Measurements from ENCODE around the gene EMILIN3.

EMILIN3 gene

DNA sequence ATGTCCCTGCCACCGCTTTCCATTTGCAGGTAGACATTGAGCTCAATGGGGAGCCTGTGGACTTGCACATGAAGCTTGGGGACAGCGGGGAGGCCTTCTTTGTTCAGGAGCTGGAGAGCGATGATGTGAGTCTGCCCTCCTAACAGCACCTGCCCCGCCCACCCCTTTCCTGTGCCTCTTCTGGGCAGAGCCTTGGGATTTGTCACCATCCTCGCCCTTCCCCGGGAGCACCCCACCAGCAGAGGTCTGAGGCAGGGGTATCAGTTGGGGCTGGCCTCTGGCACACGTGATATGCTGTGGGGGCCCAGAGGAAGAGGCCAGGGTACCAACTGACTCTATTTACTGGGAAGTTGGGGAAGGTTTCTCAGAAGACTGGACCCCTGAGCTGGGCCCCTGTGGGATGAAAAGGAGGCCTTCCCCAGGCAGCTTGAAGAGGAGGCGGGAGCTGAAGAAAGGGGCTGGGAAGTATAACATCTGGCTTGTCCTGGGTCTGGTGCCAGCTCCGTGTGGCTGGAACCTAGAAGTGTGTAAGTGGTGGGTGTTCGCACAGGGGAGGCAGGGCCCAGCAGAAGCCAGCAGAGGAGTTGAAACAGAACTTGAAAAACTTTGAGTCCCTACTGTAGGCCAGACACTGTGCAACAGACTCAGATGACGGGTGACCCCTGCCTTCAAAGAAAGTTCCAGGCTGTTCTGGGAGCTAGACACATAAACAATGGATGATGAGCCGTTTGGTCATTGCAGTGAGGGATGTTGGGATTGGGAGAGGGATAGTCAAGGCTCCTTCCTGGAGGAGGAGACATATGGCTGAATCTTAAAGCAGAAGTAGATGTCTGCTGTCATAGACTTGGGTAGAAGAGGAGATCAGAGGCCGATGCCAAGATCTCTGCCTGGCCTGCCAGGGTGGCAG, 18.8 kb downstream of the EMILIN3 start:
- DNase-seq (ENCODE audit: low read depth): no peak

DNA sequence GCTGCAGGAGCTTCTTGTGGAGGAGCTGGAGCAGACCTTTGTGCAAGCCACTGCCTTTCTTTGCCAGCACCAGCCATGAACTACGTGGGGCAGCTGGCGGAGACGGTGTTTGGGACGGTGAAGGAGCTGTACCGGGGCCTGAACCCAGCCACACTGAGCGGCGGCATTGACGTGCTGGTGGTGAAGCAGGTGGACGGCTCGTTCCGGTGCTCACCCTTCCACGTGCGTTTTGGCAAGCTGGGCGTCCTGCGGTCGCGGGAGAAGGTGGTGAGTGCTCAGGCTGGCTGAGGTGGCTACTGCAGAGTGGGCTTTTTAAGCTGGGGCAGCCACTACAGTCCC, 20.9 kb downstream of the EMILIN3 start:
- no peak for DNase-seq (ENCODE audit: low read depth)

DNA sequence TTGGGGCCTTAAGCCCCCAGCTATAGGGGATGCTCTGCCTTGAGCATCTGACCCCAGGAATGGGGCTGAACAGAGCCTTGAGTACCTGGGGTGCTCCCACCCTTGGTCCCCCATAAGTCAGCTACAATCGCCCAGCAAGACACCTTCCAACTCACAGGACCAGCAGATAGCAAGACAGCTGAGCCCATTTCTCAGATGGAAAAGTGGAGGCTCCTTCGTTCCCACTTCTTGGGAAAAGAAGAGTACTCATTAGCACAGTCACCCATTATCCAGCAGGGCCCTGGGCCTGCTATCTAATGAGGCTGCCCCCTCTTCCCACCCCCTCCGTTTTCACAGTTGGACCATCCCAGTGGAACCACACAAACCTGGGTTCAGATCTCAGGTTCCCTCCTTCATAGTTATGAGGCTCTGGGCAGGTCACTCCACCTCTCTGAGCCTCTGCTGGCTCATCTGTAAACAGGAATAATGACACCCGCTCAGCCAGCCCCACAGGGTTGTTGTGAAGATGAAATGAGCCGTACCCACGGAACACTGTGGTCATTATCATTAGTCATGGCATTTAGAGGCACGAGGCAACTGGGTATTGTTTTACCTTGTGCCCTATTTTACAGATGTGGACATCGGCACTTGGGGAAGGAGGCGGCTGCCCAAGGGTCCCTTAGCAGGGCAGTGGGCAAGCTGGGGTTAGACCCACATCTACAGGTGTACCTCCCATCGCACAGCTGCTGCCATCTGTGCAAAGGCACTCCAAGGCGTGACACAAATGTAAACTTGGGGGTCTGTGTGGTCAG, 21.5 kb downstream of the EMILIN3 start:
- no peak for DNase-seq (ENCODE audit: low read depth)

DNA sequence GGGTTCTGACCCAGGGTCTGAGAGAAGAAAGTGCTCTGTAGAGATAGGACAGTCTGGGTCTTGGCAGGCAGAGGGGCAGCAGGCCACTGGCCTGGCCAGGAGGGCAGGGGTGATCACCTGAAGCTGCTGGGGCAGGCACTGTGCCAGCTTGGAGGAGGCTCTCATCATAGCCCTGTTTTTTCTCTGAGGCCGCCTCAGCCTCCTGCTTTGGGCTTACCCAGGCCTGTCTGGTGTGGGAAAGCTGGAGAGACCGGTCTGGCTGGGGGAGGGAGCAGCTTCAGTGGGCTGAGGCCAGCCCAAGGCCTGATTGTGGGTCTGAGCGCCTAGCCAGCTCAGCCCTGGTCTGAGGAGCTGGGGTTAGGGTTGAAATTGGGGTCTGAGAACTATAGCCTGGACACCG, 22.1 kb downstream of the EMILIN3 start:
- no peak for DNase-seq (ENCODE audit: low read depth)

DNA sequence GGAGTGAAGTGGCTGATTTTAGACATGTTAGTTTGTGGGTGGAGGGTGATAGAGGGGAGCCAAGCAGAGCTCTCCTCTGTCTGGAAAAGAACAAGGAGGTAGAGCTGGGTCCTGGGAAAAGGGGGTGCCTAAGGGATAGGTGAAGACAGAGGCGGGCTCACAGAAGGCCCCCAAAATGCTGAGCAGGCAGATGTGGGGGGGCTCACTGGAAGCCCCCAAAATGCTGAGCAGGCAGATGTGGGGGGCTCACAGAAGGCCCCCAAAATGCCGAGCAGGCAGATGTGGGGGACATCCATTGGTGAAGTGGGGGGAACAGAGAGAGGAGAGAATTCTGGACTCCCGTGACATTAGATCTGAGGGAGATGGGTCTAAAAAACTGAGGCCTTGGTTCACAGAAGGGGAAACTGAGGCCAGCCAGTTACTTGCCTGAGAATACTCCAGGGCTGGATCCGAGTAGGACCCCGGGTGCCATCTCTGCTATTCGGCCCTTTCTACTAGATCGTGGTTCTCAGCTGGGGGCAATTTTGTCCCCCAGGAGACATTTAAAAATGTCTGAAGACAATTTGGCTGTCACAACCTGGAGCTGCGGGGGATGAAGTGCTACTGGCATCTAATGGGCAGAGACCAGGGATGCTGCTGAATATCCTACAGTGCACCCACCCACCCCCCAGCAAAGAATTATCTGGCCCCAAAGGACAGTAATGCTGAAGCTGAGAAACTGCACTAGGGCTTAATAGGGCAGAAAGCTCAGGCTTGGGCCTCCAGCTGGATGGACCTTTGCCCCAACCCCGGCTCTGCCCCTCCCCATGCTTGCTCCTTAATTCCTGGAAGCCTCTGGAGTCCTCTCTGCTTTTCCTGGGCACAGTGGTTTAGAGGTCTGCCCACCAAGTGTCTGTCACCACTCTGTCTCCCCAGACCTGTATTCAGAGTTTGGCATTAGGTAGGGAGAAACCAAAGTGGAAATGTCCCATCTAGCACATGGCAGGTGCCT, 23.8 kb downstream of the EMILIN3 start:
- DNase-seq (ENCODE audit: low read depth): no peak

DNA sequence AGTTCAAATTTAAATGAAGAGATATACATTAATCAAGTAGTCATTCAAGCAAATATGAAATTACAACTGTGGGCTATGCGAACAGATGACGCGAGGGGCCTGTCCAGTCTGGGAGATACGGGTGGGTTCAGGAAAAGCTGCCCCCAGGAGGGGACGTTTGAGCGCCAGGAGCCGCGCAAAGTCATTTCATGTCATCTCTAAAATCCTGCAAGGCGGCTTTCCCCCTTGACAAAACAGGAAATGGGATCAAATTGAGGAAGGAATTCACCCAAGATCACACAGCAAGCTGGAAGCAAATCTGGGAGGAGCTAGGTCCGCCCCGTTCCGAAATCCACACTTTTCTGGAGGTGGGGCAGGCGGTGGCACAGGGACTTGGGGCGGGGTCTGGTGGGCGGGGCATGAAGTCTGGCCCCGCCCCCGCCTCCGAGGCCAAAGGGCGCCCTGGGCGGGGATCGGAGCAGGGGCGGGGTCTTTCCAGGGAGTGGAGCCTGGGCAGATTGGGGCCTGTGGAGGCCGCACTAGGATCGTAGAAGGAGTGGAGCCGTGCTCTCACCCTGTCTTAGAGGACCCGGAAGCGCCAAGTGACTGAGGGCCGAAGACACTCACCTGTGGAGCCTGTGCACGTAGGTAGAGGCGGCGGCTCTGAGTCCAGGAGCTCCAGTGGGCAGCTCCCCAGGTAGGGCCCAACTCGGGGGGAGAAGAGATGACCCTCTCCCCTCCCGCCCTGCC, 26.1 kb downstream of the EMILIN3 start, which contains the start of gene LPIN3:
Gene LPIN3 (plus strand): TSS at position 495 of the 729 bp plus-strand sequence. CDS start 4,983 bp downstream, outside the sequence.
- peak; percentile 84 for DNase-seq (ENCODE audit: low read depth)

DNA sequence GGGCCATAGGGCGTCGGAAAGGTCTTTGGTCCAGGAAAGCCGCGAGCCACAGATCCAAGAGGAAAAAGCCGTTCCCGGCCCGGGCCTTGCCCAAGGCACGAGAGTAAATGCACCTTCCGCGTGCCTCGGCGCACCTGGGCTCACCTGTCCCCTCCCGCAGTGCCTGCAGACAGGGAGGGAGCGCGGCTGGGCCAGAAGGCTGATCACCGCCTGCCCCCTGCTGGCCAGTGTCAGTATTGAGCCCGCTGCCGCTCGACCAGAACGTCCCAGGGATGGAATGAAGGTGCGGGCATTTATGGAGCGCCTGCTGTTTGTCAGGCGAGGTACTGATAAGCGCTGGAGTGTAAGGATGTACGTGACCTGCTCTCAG, 26.7 kb downstream of the EMILIN3 start:
- peak; percentile 29 for DNase-seq (ENCODE audit: low read depth)

DNA sequence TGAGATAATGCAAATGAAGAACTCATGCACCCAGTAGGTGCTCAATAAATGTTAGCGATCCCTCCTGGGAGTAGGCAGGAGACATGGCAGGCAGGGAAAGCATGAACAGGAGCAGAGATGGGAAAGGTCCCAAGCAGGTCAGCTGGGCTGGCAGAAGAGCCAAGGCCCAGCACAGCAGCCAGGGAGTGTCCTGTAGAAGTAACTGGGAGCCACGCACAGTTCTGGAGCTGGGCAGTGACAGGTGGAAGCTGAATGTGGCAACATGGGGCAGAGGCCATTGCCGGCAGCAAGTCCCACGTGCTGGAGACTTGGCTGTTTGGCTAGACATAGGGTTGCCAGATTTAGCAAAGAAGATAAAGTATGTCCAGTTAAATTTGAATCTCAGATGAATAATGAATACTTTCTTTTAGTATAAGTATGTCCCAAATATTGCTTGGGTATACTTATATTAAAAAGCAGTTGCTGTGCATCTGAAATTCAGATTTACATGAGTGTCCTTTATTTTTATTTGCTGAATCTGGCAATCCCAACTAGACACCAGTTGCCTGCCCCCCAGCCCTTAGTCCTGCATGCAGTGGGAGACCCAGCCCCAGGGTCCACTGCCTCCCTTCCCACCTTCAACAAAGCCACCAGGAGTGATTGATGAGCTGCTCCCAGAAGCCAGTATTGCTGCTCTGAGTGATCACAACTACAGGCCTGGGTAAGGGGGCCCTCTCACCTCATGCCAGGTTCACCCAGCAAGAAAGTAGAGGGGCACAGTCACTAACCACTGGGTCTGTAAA, 29.7 kb downstream of the EMILIN3 start:
- no peak for DNase-seq (ENCODE audit: low read depth)

DNA sequence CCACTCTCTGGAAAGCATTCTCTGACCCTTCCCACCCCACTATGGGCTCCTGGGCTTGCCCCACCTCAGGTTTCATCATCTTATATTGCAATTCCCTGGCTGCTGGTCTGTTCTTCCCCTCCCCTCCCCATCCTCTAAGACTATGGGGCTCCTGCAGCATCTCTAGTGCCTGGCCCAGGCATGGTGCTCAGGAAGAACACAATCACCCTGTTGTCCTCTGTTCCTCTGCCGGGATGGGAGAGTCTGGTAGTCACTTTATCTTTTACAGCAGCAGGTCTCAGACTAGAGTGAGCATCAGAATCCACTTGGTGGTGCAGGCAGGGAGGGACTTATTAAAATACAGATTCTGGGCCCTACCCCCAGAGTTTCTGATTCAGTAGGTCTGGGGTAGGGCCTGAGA, 31.0 kb downstream of the EMILIN3 start:
- DNase-seq (ENCODE audit: low read depth): no peak

DNA sequence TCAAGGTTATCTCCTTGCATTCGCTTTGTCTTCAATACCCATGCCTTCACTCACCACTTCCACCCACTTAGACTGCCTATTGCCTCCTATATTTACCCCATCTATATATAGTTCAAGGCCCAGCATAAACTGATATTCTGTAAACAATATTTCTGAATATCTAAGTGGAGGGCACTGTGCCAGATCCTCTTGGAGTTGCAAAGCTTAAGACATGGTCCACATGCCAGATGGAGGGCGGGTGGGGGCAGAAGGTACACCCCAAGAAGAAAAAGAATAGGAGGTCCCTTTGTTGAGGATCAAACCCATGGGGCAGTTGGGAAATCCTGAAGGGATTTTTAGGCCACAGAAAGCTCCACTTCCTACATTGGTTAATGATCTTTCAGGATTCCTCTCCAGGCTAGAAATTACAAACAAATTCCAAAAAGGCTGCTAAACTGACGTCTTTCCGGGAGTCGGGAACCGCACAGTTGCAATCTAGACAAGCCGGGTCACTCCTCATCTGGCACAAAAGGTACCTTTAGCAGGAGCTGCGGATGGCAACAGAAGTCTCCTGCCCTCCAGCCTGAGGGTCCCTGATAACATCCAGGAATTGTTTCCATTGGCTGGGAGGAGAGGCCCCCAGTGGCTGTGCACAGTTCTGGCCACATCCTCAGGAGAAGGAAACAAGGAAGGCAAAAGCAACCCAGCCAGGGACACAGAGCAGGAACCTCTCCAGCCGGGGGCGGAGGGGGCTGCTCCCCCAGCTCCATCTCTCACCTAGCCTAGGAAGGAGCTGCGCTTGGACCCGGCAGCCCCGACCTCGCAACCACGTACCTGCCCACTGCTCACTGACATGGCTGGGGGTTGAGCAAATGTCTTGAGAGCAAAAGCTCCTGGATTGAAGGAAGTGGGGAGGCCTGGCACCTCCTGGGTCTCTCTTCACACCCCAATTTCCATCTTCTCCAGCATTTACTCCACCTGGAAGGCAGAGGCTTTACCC, 31.9 kb downstream of the EMILIN3 start:
- no peak for DNase-seq (ENCODE audit: low read depth)

DNA sequence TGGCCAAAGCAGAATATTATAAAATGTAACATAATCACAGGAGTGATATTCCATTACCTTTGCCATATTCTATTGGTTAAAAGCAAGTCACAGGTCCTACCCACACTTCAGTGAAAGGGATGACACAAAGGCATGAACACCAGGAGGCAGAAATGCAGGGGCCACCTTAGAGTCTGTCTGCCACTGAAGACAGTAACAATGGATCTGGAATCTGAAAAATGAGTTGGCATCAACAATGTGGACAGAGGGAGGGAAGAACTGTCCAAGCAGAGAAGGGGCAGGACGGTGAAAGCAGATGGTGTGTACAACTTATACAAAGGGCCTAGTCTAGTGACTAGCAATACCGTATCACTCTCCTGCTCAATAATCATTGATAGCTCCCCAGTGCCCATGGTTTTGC, 32.6 kb downstream of the EMILIN3 start:
- DNase-seq (ENCODE audit: low read depth): no peak

DNA sequence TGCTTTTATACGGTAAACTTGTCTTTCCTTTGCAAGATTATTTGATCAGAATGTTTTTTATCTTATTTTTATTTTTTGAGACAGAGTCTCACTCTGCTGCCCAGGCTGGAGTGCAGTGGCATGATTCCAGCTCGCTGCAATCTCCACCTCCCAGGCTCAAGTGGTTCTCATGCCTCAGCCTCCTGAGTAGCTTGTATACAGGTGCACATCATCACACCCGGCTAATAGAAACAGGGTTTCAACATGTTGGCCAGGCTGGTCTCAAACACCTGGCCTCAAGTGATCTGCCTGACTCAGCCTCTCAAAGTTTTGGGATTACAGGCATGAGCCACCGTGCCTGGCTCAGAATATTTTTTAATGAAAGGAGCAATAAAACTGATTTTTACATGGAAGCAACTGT, 34.9 kb downstream of the EMILIN3 start:
- DNase-seq (ENCODE audit: low read depth): no peak

DNA sequence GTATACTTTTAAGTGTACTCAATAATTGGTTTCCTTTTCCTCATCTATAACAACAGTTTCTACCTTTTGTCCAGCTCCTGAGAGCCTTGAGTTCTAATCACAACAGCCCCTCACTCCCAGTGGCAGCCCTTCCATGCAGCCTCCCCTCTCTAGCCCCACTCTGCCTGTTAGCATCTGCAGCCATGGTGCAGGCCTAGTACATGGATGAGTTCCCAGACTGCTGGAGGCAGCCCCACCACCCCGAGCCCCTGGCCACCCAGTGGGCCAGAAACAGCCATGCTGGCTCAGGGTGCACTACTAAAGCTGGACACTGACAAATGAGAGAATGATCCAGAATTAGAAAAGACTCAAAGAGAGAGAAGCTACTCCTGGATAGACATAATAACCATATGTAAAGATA, 35.7 kb downstream of the EMILIN3 start:
- DNase-seq (ENCODE audit: low read depth): no peak

DNA sequence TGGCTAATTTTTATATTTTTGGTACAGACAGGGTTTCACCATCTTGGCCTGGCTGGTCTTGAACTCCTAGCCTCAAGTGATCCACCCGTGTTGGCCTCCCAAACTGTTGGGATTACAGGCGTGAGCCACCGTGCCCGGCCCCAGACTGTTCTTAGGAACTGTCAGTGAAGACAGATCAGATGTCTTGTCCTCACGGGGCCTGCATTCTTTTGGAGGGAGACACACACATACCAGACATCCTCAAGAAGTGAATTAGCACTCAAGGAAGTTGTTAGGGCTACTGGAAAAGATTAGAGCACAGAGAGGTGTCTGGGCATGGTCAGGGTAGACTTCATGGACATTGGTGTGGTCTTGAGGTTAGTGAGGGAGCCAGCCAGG, 36.3 kb downstream of the EMILIN3 start:
- DNase-seq (ENCODE audit: low read depth): no peak

DNA sequence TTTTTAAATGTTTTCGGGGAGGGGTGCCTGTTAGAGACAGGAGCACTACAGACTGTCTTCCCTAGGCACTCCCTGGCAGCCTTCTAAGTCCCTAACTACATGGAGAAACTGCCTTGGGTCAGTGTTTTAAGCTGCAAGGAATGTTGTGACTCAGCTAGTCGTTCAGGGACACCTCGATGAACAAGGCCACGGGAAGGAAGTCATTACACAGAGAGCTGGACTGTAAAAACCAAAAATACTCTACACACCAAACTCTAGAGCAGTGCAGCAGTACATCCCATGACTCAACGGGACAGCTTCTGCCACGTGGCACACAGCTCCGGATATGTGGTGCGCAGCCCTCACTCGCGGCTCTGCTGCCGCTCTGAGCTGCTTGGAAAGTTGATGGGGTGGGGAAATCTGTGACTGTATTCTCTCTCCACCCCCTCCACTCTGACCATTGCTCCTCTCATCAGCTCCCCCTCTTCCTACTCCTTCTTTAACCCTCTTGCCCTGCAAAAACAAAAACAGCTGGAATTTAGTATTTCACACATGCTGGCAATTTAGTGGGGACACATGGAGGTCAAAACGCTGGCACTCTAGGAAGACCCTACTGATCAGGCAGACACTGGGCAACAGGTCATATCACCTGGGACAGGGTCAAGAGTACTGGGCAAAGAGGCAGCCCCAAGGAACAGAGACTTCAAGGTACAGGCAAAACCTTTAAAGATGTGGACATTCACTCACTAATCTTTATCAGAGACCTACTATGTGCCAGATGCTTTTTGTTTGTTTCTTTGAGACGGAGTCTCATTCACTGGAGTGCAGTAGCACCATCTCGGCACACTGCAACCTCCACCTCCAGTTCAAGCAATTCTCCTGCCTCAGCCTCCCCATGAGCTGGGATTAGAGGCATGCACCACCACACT, 36.9 kb downstream of the EMILIN3 start:
- DNase-seq (ENCODE audit: low read depth): peak; percentile 86

DNA sequence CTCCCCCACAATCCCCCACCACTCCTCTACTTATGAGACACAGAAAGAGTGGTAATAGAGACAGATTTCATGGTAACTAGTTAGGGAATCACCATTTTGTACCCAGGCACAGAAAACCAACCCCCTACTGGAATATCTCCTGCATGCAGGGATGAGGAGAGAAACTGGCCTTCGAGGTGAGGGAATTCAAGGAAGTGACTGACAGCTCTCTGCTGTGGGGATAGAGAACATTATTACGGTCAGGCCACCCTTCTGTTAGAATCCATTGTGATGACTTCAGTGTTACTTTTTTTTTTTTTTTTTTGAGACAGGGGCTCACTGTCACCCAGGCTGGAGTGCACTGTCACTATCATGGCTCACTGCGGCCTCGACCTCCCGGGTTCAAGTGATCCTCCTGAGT, 39.4 kb downstream of the EMILIN3 start:
- DNase-seq (ENCODE audit: low read depth): no peak

DNA sequence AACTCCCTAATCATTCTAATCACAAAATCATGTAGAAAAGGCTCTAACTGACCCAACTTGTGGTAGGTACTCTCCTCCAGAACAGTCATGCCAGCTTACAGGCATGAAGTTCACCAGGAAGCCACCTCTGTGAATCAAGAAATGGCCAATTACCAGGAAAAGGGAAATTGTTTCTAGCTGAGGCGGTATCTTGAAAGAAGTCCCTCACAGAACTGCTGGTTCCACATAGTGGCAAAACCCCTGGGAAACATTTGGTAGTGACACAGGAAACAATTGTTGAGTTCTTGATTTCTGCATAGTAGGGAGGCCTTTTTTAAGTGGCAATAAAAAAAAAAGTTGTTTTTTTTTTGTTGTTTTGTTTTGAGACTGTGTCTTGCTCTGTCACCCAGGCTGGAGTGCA, 45.6 kb downstream of the EMILIN3 start:
- no peak for DNase-seq (ENCODE audit: low read depth)

DNA sequence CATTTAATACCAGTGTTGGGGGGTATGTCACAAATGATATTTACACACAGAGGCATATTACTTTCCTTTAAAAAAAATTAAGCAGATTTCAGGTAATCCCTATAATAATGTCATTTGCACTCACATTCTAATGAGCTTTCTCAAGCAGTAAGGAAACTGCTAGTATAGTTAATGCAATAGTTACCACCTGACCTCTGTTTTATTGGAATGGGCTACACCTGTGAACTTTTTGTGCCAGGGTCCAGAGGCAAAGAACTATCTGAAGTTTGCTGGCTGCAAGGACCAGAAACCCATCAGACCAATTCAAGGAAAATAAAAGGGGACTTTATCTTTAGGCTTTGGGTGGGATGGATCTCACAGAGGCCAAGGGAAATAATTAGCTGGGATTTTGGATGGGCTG, 46.2 kb downstream of the EMILIN3 start:
- no peak for DNase-seq (ENCODE audit: low read depth)

All from fibroblast of the conjunctiva (primary cell).